HEK293T (cell line): ENCODE data around the gene ANO3.

ENCODE experiments used
- CTCF ChIA-PET: fragments of 350-600 bp; formaldehyde crosslinking; extraction: SDS; loops from one replicate; lab custom pipeline; 2021; ENCODE audit warnings: antibody characterized with exemption, inconsistent platforms; lab: Yijun Ruan, JAX
- POLR2A ChIA-PET: fragments of 350-600 bp; formaldehyde crosslinking; extraction: SDS; loops from one replicate; lab custom pipeline; 2020; ENCODE audit warnings: antibody characterized with exemption, inconsistent platforms; lab: Yijun Ruan, JAX
- DNase-seq: peaks from one replicate; pipeline ENCODE4 v3.0.0; 2012; ENCODE audit warnings: mixed read lengths; ENCODE audit errors: extremely low spot score
- ARNT ChIP-seq: fragments of 450-650 bp; IDR thresholded peaks from 2 replicates; pipeline ENCODE4 v1.6.1; 2017; ENCODE audit warnings: mild to moderate bottlenecking
- BHLHE40 ChIP-seq: fragments of 450-650 bp; IDR thresholded peaks from 2 replicates; pipeline ENCODE4 v1.6.1; 2016; ENCODE audit warnings: mild to moderate bottlenecking, moderate library complexity, borderline replicate concordance
- CTBP1 ChIP-seq: fragments of 450-650 bp; IDR thresholded peaks from 2 replicates; pipeline ENCODE4 v1.6.1; 2016; ENCODE audit warnings: borderline replicate concordance
- ELF4 ChIP-seq: fragments of 450-650 bp; IDR thresholded peaks from 2 replicates; pipeline ENCODE4 v1.6.1; 2017; ENCODE audit warnings: antibody characterized with exemption
- FOXA1 ChIP-seq: fragments of 450-650 bp; IDR thresholded peaks from 2 replicates; pipeline ENCODE4 v1.6.1; 2016; ENCODE audit warnings: mild to moderate bottlenecking
- FOXK2 ChIP-seq: fragments of 450-650 bp; IDR thresholded peaks from 2 replicates; pipeline ENCODE4 v1.6.1; 2016; ENCODE audit warnings: mild to moderate bottlenecking
- FOXM1 ChIP-seq: fragments of 450-650 bp; IDR thresholded peaks from 2 replicates; pipeline ENCODE4 v1.6.1; 2017; ENCODE audit warnings: mild to moderate bottlenecking, borderline replicate concordance
- HDGF ChIP-seq: fragments of 450-650 bp; IDR thresholded peaks from 2 replicates; pipeline ENCODE4 v1.6.1; 2017; ENCODE audit warnings: antibody characterized with exemption, borderline replicate concordance
- L3MBTL2 ChIP-seq: fragments of 450-650 bp; conservative IDR thresholded peaks from 2 replicates; pipeline ENCODE4 v1.6.1; 2016; ENCODE audit warnings: mild to moderate bottlenecking
- LEF1 ChIP-seq: fragments of 450-650 bp; IDR thresholded peaks from 2 replicates; pipeline ENCODE4 v1.6.1; 2017; ENCODE audit warnings: mild to moderate bottlenecking, borderline replicate concordance
- NFRKB ChIP-seq: fragments of 450-650 bp; IDR thresholded peaks from 2 replicates; pipeline ENCODE4 v1.6.1; 2016; ENCODE audit warnings: mild to moderate bottlenecking, moderate library complexity
- PKNOX1 ChIP-seq: fragments of 450-650 bp; IDR thresholded peaks from 2 replicates; pipeline ENCODE4 v1.6.1; 2016
- SP1 ChIP-seq: fragments of 450-650 bp; IDR thresholded peaks from 2 replicates; pipeline ENCODE4 v1.6.1; 2017
- SUZ12 ChIP-seq: fragments of 450-650 bp; IDR thresholded peaks from 2 replicates; pipeline ENCODE4 v1.6.1; 2016; ENCODE audit warnings: mild to moderate bottlenecking
- TARDBP ChIP-seq: fragments of 450-650 bp; IDR thresholded peaks from 2 replicates; pipeline ENCODE4 v1.6.1; 2016
- ZNF384 ChIP-seq: fragments of 450-650 bp; IDR thresholded peaks from 2 replicates; pipeline ENCODE4 v1.6.1; 2016

ANO3 gene

GRCh38 chr11:26329206-26329605 is 2.7 kb upstream of the ANO3 start:
- CTCF ChIA-PET = no interaction called here
- POLR2A ChIA-PET = no interaction called here
- TF ChIP-seq LEF1 = no peak
- no peak for TF ChIP-seq SP1
- no peak for TF ChIP-seq FOXM1
- DNase-seq = no peak

GRCh38 chr11:26330262-26330661 is 1.7 kb upstream of the ANO3 start:
- no peak for DNase-seq
- POLR2A ChIA-PET = no interaction called here
- TF ChIP-seq FOXM1 (no peak), L3MBTL2 (no peak), ARNT (no peak), ELF4 (no peak), PKNOX1 (no peak), FOXK2 (no peak), SP1 (no peak), ZNF384 (no peak), TARDBP (no peak), SUZ12 (no peak), LEF1 (no peak), HDGF (no peak), CTBP1 (no peak), NFRKB (no peak)
- CTCF ChIA-PET = no interaction called here

- TF ChIP-seq CTBP1 (no peak), FOXM1 (no peak), ZNF384 (no peak), ARNT (no peak), TARDBP (no peak), PKNOX1 (no peak), BHLHE40 (no peak), HDGF (no peak), NFRKB (no peak), SUZ12 (no peak), L3MBTL2 (no peak), FOXK2 (no peak), SP1 (no peak)
- POLR2A ChIA-PET = no interaction called here
- CTCF ChIA-PET = no interaction called here
- DNase-seq = no peak
Measured at GRCh38 chr11:26332572-26332915, 614 bp downstream of the ANO3 start.

GRCh38 chr11:26333906-26334305 is 2.0 kb downstream of the ANO3 start:
- ChIA-PET CTCF (no interaction called here), POLR2A (no interaction called here)
- DNase-seq = no peak
- no peak for TF ChIP-seq NFRKB
- TF ChIP-seq ZNF384 = no peak
- TF ChIP-seq BHLHE40 = no peak
- no peak for TF ChIP-seq PKNOX1

- no peak for DNase-seq
- ChIA-PET POLR2A (no interaction called here), CTCF (no interaction called here)
- TF ChIP-seq ARNT (no peak), TARDBP (no peak), FOXK2 (no peak), CTBP1 (no peak), SUZ12 (no peak), FOXA1 (no peak), LEF1 (no peak), L3MBTL2 (no peak), NFRKB (no peak), FOXM1 (no peak), ZNF384 (no peak), PKNOX1 (no peak), BHLHE40 (no peak), ELF4 (no peak)
Measured at GRCh38 chr11:26335903-26336302, 4.0 kb downstream of the ANO3 start.

- CTCF ChIA-PET = no interaction called here
- DNase-seq = no peak
- TF ChIP-seq ZNF384 (no peak), ELF4 (no peak), ARNT (no peak)
- POLR2A ChIA-PET = no interaction called here
Measured at GRCh38 chr11:26344647-26345046, 12.7 kb downstream of the ANO3 start.

- no peak for DNase-seq
- TF ChIP-seq ZNF384 (no peak), NFRKB (no peak), ELF4 (no peak)
- CTCF ChIA-PET = no interaction called here
- POLR2A ChIA-PET = no interaction called here
Measured at GRCh38 chr11:26348776-26349175, 16.8 kb downstream of the ANO3 start.
